Smooth muscle cell (in vitro differentiated cells): ENCODE data around the gene MYRIP. TPM values are rescaled to one million over a fixed set of nuclear protein-coding genes. Genes with fewer than 3 reads are reported as not detected.

Source experiments
- DNase-seq: peaks from one replicate; lab custom pipeline; 2025; ENCODE audit not compliant: unreplicated experiment; lab: John Stamatoyannopoulos, UW
- H2AFZ ChIP-seq: fragments of 200-600 bp; sonication (generic); 2 replicates; pipeline ENCODE4 v1.6.0; 2016; ENCODE audit warnings: antibody characterized with exemption, low read depth, mild to moderate bottlenecking
- H3F3A ChIP-seq: fragments of 200-600 bp; sonication (generic); 2 replicates; pipeline ENCODE4 v1.6.0; 2017; ENCODE audit warnings: antibody characterized with exemption, low read depth
- H3K27ac ChIP-seq: fragments of 200-600 bp; sonication (generic); 2 replicates; pipeline ENCODE4 v1.5.1; 2016; ENCODE audit warnings: low read depth, mild to moderate bottlenecking
- H3K27me3 ChIP-seq: fragments of 200-600 bp; sonication (generic); 2 replicates; pipeline ENCODE4 v1.6.1; 2016; ENCODE audit warnings: low read depth, mild to moderate bottlenecking
- H3K36me3 ChIP-seq: fragments of 200-600 bp; sonication (generic); 2 replicates; pipeline ENCODE4 v1.5.1; 2016; ENCODE audit warnings: low read depth
- H3K4me1 ChIP-seq: fragments of 200-600 bp; sonication (generic); 2 replicates; pipeline ENCODE4 v1.5.1; 2016; ENCODE audit warnings: low read depth
- H3K4me2 ChIP-seq: fragments of 200-600 bp; sonication (generic); 2 replicates; pipeline ENCODE4 v1.6.0; 2016; ENCODE audit warnings: mild to moderate bottlenecking
- H3K4me3 ChIP-seq: fragments of 200-600 bp; sonication (generic); 2 replicates; pipeline ENCODE4 v1.5.1; 2016; ENCODE audit warnings: mild to moderate bottlenecking
- H3K79me2 ChIP-seq: fragments of 200-600 bp; sonication (generic); 2 replicates; pipeline ENCODE4 v1.6.0; 2016; ENCODE audit warnings: low read depth, mild to moderate bottlenecking
- H3K9ac ChIP-seq: fragments of 200-600 bp; sonication (generic); 2 replicates; pipeline ENCODE4 v1.6.0; 2016; ENCODE audit warnings: low read depth
- H3K9me3 ChIP-seq: fragments of 200-600 bp; sonication (generic); replicated peaks from 2 replicates; pipeline ENCODE4 v1.5.1; 2016; ENCODE audit warnings: low read depth
- H4K20me1 ChIP-seq: fragments of 200-600 bp; sonication (generic); 2 replicates; pipeline ENCODE4 v1.6.0; 2016; ENCODE audit warnings: low read depth
- CTCF ChIP-seq: fragments of 200-600 bp; sonication (generic); IDR thresholded peaks from 2 replicates; pipeline ENCODE4 v1.5.1; 2017; ENCODE audit warnings: borderline replicate concordance, mild to moderate bottlenecking, antibody characterized with exemption; ENCODE audit not compliant: insufficient read depth, poor library complexity, severe bottlenecking
- WGBS: methylation state at CpG from one replicate; pipeline ENCODE4 v1.1.7; 2016; ENCODE audit warnings: low lambda C conversion rate; 5-methylcytosine and 5-hydroxymethylcytosine counted together
- polyA plus RNA-seq: library from polyadenylated mRNA; unstranded; fragments of >200 nt; fragmentation: Nextera tagmentation; extraction: Ambion mirVana; gene quantifications from 2 replicates; pipeline ENCODE4 v1.2.1, GENCODE V29; 2016
- small RNA-seq: library from RNA; depleted of rRNA; stranded (forward); fragments of <200 nt; gene quantifications from one replicate; pipeline ENCODE3, GENCODE V24; 2014
- total RNA-seq: library from RNA; depleted of rRNA; stranded (reverse); fragments of >200 nt; gene quantifications from 2 replicates; pipeline ENCODE4 v1.2.3, GENCODE V29; 2014

Gene MYRIP
- total and polyA plus RNA-seq, 2 experiments from 2014 or later: not detected

- Histone ChIP-seq H3K79me2 (peaks cover 18% of the 10 kb centered on the region), H4K20me1 (no peaks in the 10 kb centered on the region), H3K4me1 (peaks cover 13% of the 10 kb centered on the region), H3K36me3 (peaks cover 5% of the 10 kb centered on the region), H3K4me2 (peak within 1 kb of the TSS; percentile 99), H2AFZ (peak within 1 kb of the TSS; percentile 94), H3K27ac (peak within 1 kb of the TSS; percentile 93), H3F3A (peaks cover 9% of the 10 kb centered on the region), H3K27me3 (no peaks in the 10 kb centered on the region), H3K9ac (peak within 1 kb of the TSS; percentile 99), H3K4me3 (peak within 1 kb of the TSS; percentile 95), H3K9me3 (no peaks in the 10 kb centered on the region)
- peak; percentile 85 for TF ChIP-seq CTCF
- 1% methylated on average over 43 of the region's 50 CpGs for WGBS
- peak; percentile 93 for DNase-seq
These were observed 500.1 kb downstream of the MYRIP start, which contains the start of gene EIF1B for GRCh38 chr3:40309418-40309924. Gene EIF1B (plus strand): TSS chr3:40309707. CDS start chr3:40309942, 235 bp downstream.

Small RNA genes within 50 kb of the gene (small RNA-seq; reads per million reads assigned to genes)
- gene RF00264 (not detected), gene RN7SL411P (not detected), gene RNU4-56P (not detected)
